Measurements from ENCODE around the gene PRXL2A. TPM values are rescaled to one million over a fixed set of nuclear protein-coding genes. Genes with fewer than 3 reads are reported as not detected.
A peak's percentile ranks its signal among the peaks of the same experiment; 100 is the strongest.

PRXL2A gene
- total and polyA plus RNA-seq, 10 of the 15 experiments (the other 5 are each of a cell fraction or from before 2014, with no cell fraction given) = 2.8 to 15.6 (median 11.1) TPM

GRCh38 chr10:80455461-80456349, 47.4 kb downstream of the PRXL2A start:
- ATAC-seq = no peak; the same call in 2 of the 3 replicates
- in situ Hi-C loops (cut with MboI) = no loop called here
- peaks cover 55% of the 10 kb centered on the region for H3K4me1 ChIP-seq (ENCODE audit: control insufficient read depth, insufficient read depth, low read length)

More at GRCh38 chr10:80455461-80456349, 47.4 kb downstream of the PRXL2A start:
- Histone ChIP-seq H3K79me2 (ENCODE audit: control insufficient read depth, insufficient read depth, low read length) (peaks cover 58% of the 10 kb centered on the region), H3K36me3 (ENCODE audit: control insufficient read depth in 2 of 2, insufficient read depth in 2 of 2, low read length in 1 of 2) (no peaks in the 10 kb centered on the region), H3K9me3 (replicated peaks; ENCODE audit: control insufficient read depth, insufficient read depth, low read length) (peaks cover 3% of the 10 kb centered on the region; the same call in 1 of the 3 replicates), H3K9ac (ENCODE audit: control insufficient read depth, insufficient read depth, low read length) (peak overlapping the region; percentile 86), H4K20me1 (ENCODE audit: control insufficient read depth, insufficient read depth) (no peaks in the 10 kb centered on the region; the same call in 1 of the 2 replicates), H3K27me3 (replicated peaks in 1 of 2; ENCODE audit: control insufficient read depth in 2 of 2, insufficient read depth in 2 of 2, low read length in 1 of 2) (no peaks in the 10 kb centered on the region), H3K27ac (ENCODE audit: control insufficient read depth, insufficient read depth) (peak overlapping the region; percentile 56), H3K4me2 (ENCODE audit: control insufficient read depth, insufficient read depth) (peak overlapping the region; percentile 90), H2AFZ (ENCODE audit: control insufficient read depth, low read depth, low read length) (no peak overlapping the region), H3K4me3 (peak overlapping the region; percentile 92)
- BruUV-seq (replicated peaks) = TSS peak; percentile 74
- ChIA-PET POLR2A (interaction anchor here (0.6 to 9.6 kb wide), 7 partner anchors 14 to 48 kb away, joined by 3 to 190 read pairs (median 4); partner anchors contain the start of gene PRXL2A), CTCF (interaction anchor here (1.0 to 21.5 kb wide), 8 partner anchors 11 to 78 kb away, joined by 4 to 402 read pairs (median 8); no protein-coding TSS in a partner anchor), RAD21 (ENCODE audit: unreplicated experiment) (interaction anchor here (0.9 to 21.4 kb wide), 9 partner anchors 9 to 143 kb away, joined by 3 to 412 read pairs (median 6); no protein-coding TSS in a partner anchor), SMC1A (ENCODE audit: uncharacterized antibody, unreplicated experiment) (interaction anchor here (1.1 to 36.0 kb wide), 8 partner anchors 9 to 143 kb away, joined by 3 to 1038 read pairs (median 5); no protein-coding TSS in a partner anchor)
- FAIRE-seq (no peak), DNase-seq (ENCODE audit: low read depth, low spot score) (no peak)
- 69% methylated on average over 13 of the region's 13 CpGs for WGBS (ENCODE audit: insufficient coverage, insufficient replicate concordance, low lambda C conversion rate, missing lambda C conversion rate)
- intact Hi-C loops (cut with micrococcal nuclease; ENCODE audit: unreplicated experiment) = loop anchor here (1.0 to 10.0 kb wide), 4 partner anchors 17 to 649 kb away; no protein-coding TSS in a partner anchor
- TF ChIP-seq RELB (IDR thresholded peaks at IDR 0.05; ENCODE audit: low read depth) (peak; percentile 35; the same call in 1 of the 2 replicates), BCL3 (IDR thresholded peaks at IDR 0.05; ENCODE audit: borderline replicate concordance, insufficient read depth, low read depth, low read length, poor library complexity, severe bottlenecking) (no peak), TCF7 (IDR thresholded peaks at IDR 0.05; ENCODE audit: borderline replicate concordance) (no peak)

All from GM12878 (cell line).